A673 (cell line): ENCODE measurements around the gene STAB2. TPM values are rescaled to one million over a fixed set of nuclear protein-coding genes. Genes with fewer than 3 reads are reported as not detected.

ENCODE experiments used
- BruUV-seq: library from RNA; stranded (reverse); fragments of 400-500 nt; replicated peaks from 2 replicates; lab custom pipeline; 2021; lab: Mats Ljungman, UMichigan
- CTCF ChIA-PET: fragments of 300-600 bp; sonication (Branson Sonifier 250); formaldehyde crosslinking; loops from one replicate; lab custom pipeline; 2022; ENCODE audit warnings: antibody characterized with exemption; lab: Charles Lee
- POLR2A ChIA-PET: fragments of 300-600 bp; sonication (Branson Sonifier 250); formaldehyde crosslinking; loops from one replicate; lab custom pipeline; 2022; ENCODE audit warnings: antibody characterized with exemption; ENCODE audit not compliant: low non-redundant PET; lab: Charles Lee
- DNase-seq: peaks from one replicate; pipeline ENCODE4 v3.0.0-alpha.2; 2015; ENCODE audit warnings: low spot score
- H3K27ac ChIP-seq: fragments of 200-600 bp; sonication (generic); 2 replicates; pipeline ENCODE4 v1.5.1; 2016; ENCODE audit warnings: mixed run types, low read depth, mild to moderate bottlenecking, mixed read lengths, antibody characterized with exemption, low read length; ENCODE audit not compliant: poor library complexity, severe bottlenecking
- H3K27me3 ChIP-seq: fragments of 200-600 bp; sonication (generic); replicated peaks from 2 replicates; pipeline ENCODE4 v1.6.1; 2017; ENCODE audit warnings: mixed run types, low read depth, mild to moderate bottlenecking, mixed read lengths, antibody characterized with exemption, low read length; ENCODE audit not compliant: insufficient read depth, poor library complexity
- H3K36me3 ChIP-seq: fragments of 200-600 bp; sonication (generic); 2 replicates; pipeline ENCODE4 v1.6.1; 2016; ENCODE audit warnings: mixed run types, mild to moderate bottlenecking, mixed read lengths, antibody characterized with exemption, low read length; ENCODE audit not compliant: insufficient read depth, poor library complexity, severe bottlenecking
- H3K4me1 ChIP-seq: fragments of 200-600 bp; sonication (generic); 2 replicates; pipeline ENCODE4 v1.6.1; 2017; ENCODE audit warnings: mixed run types, mild to moderate bottlenecking, mixed read lengths, antibody characterized with exemption, low read length; ENCODE audit not compliant: insufficient read depth, poor library complexity, severe bottlenecking
- H3K4me3 ChIP-seq: fragments of 200-600 bp; sonication (generic); 2 replicates; pipeline ENCODE4 v1.5.1; 2016; ENCODE audit warnings: low read depth, mixed run types, mild to moderate bottlenecking, mixed read lengths, low read length; ENCODE audit not compliant: poor library complexity, severe bottlenecking
- H3K9me3 ChIP-seq: fragments of 200-600 bp; sonication (generic); 2 replicates; pipeline ENCODE4 v1.6.1; 2016; ENCODE audit warnings: mixed run types, low read depth, mild to moderate bottlenecking, mixed read lengths, antibody characterized with exemption, low read length; ENCODE audit not compliant: poor library complexity, severe bottlenecking
- CTCF ChIP-seq: fragments of 300-800, 200-600 bp; sonication (generic); conservative IDR thresholded peaks from 2 replicates; pipeline ENCODE4 v1.5.1; 2017; ENCODE audit warnings: low read depth, mild to moderate bottlenecking, antibody characterized with exemption, low read length, moderate library complexity, mixed read lengths
- EZH2 ChIP-seq: fragments of 200-600 bp; sonication (generic); IDR thresholded peaks from 2 replicates; pipeline ENCODE4 v1.6.1; 2017; ENCODE audit warnings: borderline replicate concordance, low read depth, mild to moderate bottlenecking, mixed read lengths, antibody characterized with exemption, low read length; ENCODE audit not compliant: poor library complexity, severe bottlenecking
- intact Hi-C: fragments of 100-400 bp; cut with micrococcal nuclease; formaldehyde crosslinking; loops from one replicate; pipeline ENCODE4 v1.10.0; 2022; ENCODE audit not compliant: unreplicated experiment
- total RNA-seq: library from RNA; stranded (reverse); gene quantifications from 2 replicates; pipeline ENCODE4 v1.2.3, GENCODE V29; 2021

Gene STAB2
- total RNA-seq, 1 experiment from 2014 or later, result not detected

GRCh38 chr12:103599274-103599673 lies 12.2 kb downstream of the STAB2 start:
- BruUV-seq, result no TSS peak
- ChIA-PET POLR2A (no interaction called here), CTCF (interaction anchor here (0.6 kb wide), 1 partner anchor 14 kb away, joined by 7 read pairs; no protein-coding TSS in a partner anchor)
- H3K9me3 ChIP-seq, result no peaks in the 10 kb centered on the region
- TF ChIP-seq EZH2, result no peak
- TF ChIP-seq CTCF, result no peak
- no peaks in the 10 kb centered on the region for H3K36me3 ChIP-seq
- no peak for DNase-seq
- no peak overlapping the region for H3K27ac ChIP-seq
- H3K4me3 ChIP-seq, result no peak overlapping the region
- intact Hi-C loops, result no loop called here
- no peaks in the 10 kb centered on the region for H3K4me1 ChIP-seq
- peaks cover 52% of the 10 kb centered on the region for H3K27me3 ChIP-seq

- ChIA-PET CTCF (interaction anchor here (0.5 kb wide), 1 partner anchor 782 kb away, joined by 3 read pairs; no protein-coding TSS in a partner anchor), POLR2A (no interaction called here)
- no peaks in the 10 kb centered on the region for H3K9me3 ChIP-seq
- H3K27me3 ChIP-seq, result peaks cover 43% of the 10 kb centered on the region
- intact Hi-C loops, result no loop called here
- no TSS peak for BruUV-seq
- no peak for TF ChIP-seq EZH2
- no peak for TF ChIP-seq CTCF
- no peak overlapping the region for H3K4me3 ChIP-seq
- no peak for DNase-seq
- no peak overlapping the region for H3K27ac ChIP-seq
- H3K36me3 ChIP-seq, result no peaks in the 10 kb centered on the region
- H3K4me1 ChIP-seq, result no peaks in the 10 kb centered on the region
These were observed 14.1 kb downstream of the STAB2 start for GRCh38 chr12:103600967-103601728.

- BruUV-seq, result no TSS peak
- no peaks in the 10 kb centered on the region for H3K27me3 ChIP-seq
- ChIA-PET POLR2A (no interaction called here), CTCF (no interaction called here)
- no peaks in the 10 kb centered on the region for H3K36me3 ChIP-seq
- H3K4me3 ChIP-seq, result no peak overlapping the region
- H3K27ac ChIP-seq, result no peak overlapping the region
- intact Hi-C loops, result no loop called here
- H3K9me3 ChIP-seq, result no peaks in the 10 kb centered on the region
- TF ChIP-seq CTCF (no peak), EZH2 (no peak)
- no peaks in the 10 kb centered on the region for H3K4me1 ChIP-seq
- no peak for DNase-seq
These were observed 33.3 kb downstream of the STAB2 start for GRCh38 chr12:103620395-103620794.
